Esophagus squamous epithelium (tissue), 5 donors: ENCODE data around the gene SYCE3. TPM values are rescaled to one million over a fixed set of nuclear protein-coding genes. Genes with fewer than 3 reads are reported as not detected.

ENCODE experiments used
- DNase-seq: peaks from one replicate; lab custom pipeline; 2025; lab: John Stamatoyannopoulos, UW
- H3K27ac ChIP-seq, 4 donors: fragments of 200-600 bp; sonication (generic); one replicate each; pipeline ENCODE4 v1.5.1; 2016 to 2019; ENCODE audit warnings: mild to moderate bottlenecking in 1 of 4
- H3K27me3 ChIP-seq, 4 donors: fragments of 200-600 bp; sonication (generic); 1 replicate in 3 of 4; 2 replicates in 1 of 4; pipeline versions ENCODE4 v1.5.1 to v1.6.0; 2017 to 2021; ENCODE audit warnings: antibody characterized with exemption in 1 of 4
- H3K36me3 ChIP-seq, 3 donors: fragments of 200-600 bp; sonication (generic); one replicate each; pipeline ENCODE4 v1.5.1; 2016 to 2019
- H3K4me1 ChIP-seq, 3 donors: fragments of 200-600 bp; sonication (generic); one replicate each; pipeline ENCODE4 v1.5.1; 2017 to 2019
- H3K4me3 ChIP-seq, 4 donors: fragments of 200-600 bp; sonication (generic); 1 replicate in 3 of 4; 2 replicates in 1 of 4; pipeline ENCODE4 v1.5.1; 2016 to 2019; ENCODE audit warnings: mild to moderate bottlenecking in 2 of 4, moderate library complexity in 1 of 4
- H3K9me3 ChIP-seq, 3 donors: fragments of 200-600 bp; sonication (generic); one replicate each; pipeline ENCODE4 v1.5.1; 2016 to 2019
- POLR2A ChIP-seq, 4 donors: fragments of 450-650 bp; IDR thresholded peaks; one replicate each; pipeline ENCODE4 v1.6.1; 2017; ENCODE audit warnings: antibody characterized with exemption in 4 of 4, mild to moderate bottlenecking in 4 of 4, moderate library complexity in 3 of 4
- WGBS, 2 donors: methylation state at CpG; one replicate each; pipeline ENCODE4 v1.1.5; 2018; 5-methylcytosine and 5-hydroxymethylcytosine counted together
- intact Hi-C: fragments of 100-400 bp; cut with DNase I; formaldehyde crosslinking; loops from one replicate; pipeline ENCODE4 v1.15.0; 2022
- total RNA-seq, 4 donors: library from RNA; depleted of rRNA; stranded (reverse); fragments of >200 nt; gene quantifications; one replicate each; pipeline ENCODE4 v1.1.0, GENCODE V29; 2016
- TF ChIP-seq, protein P1 (sequence below), 6 experiments: fragments of 450-650 bp in 4 of 6; fragments of 200-600 bp in 2 of 6; sonication (generic) in 2 of 6; IDR thresholded peaks; one replicate each; pipeline ENCODE4 v1.5.1; 2016 to 2019; ENCODE audit warnings: antibody characterized with exemption in 6 of 6, mild to moderate bottlenecking in 4 of 6, moderate library complexity in 4 of 6
- donor health status: DM: yes; HTN: yes; CAD: no.

SYCE3 gene
- total RNA-seq, 4 donors from 2014 or later = 1.8 TPM; not detected in 3

- 76 to 78% methylated on average over 5 to 8 of the region's 18 CpGs for WGBS, 2 donors
- intact Hi-C loops = no loop called here
- Histone ChIP-seq H3K9me3 (no peaks in the 10 kb centered on the region), H3K36me3 (no peaks in the 10 kb centered on the region), H3K4me1 (peaks cover 0 to 6% (median 0%) of the 10 kb centered on the region in 3 donors), H3K4me3 (no peak overlapping the region), H3K27me3 (peaks cover 0 to 86% (median 0%) of the 10 kb centered on the region in 4 donors), H3K27ac (no peak overlapping the region)
- no peak for DNase-seq
- TF ChIP-seq, protein P1, sequence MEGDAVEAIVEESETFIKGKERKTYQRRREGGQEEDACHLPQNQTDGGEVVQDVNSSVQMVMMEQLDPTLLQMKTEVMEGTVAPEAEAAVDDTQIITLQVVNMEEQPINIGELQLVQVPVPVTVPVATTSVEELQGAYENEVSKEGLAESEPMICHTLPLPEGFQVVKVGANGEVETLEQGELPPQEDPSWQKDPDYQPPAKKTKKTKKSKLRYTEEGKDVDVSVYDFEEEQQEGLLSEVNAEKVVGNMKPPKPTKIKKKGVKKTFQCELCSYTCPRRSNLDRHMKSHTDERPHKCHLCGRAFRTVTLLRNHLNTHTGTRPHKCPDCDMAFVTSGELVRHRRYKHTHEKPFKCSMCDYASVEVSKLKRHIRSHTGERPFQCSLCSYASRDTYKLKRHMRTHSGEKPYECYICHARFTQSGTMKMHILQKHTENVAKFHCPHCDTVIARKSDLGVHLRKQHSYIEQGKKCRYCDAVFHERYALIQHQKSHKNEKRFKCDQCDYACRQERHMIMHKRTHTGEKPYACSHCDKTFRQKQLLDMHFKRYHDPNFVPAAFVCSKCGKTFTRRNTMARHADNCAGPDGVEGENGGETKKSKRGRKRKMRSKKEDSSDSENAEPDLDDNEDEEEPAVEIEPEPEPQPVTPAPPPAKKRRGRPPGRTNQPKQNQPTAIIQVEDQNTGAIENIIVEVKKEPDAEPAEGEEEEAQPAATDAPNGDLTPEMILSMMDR (IDR thresholded peaks at IDR 0.05) = no peak
Measured at GRCh38 chr22:50606946-50607658, 44.4 kb upstream of the SYCE3 start.

DNA sequence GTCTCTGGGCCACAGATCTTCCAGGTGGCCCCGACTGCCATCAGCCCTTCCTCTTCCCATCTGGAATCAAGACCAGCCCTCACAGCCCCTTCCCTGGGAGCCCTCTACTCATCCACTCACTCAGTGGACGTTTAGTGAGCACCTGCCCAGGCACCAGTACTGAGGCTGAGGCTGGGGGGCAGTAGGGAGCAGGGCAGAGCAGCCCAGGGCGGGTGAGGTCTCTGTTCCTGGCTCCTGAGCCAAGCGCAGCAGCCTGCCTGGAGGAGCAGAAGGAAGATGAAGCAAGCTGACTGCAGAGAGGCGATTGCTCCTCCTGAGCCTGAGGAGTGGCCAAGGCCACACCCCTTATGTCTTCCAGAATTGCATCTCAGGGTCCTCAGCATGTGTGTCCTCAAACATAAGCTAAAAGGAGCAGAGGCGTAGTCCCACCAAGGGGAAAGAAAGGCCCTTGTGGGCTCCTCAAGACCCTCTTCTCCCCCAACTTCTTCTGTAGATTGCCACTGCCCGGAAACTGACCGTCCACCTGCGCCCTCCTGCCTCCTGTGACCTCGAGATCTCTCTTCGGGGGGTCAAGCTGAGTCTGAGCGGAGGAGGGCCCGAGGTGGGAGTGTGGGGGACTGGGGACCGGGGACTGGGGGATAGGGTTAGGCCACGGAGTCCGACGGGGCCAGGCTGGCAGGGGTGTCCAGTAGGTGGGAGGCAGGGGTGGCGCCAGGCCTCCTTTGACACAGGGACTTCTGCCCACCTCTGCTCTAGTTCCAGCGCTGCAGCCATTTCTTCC, 43.6 kb upstream of the SYCE3 start:
- Histone ChIP-seq H3K4me1 (peaks cover 0 to 6% (median 0%) of the 10 kb centered on the region in 3 donors), H3K27me3 (peaks cover 0 to 86% (median under 1%) of the 10 kb centered on the region in 4 donors), H3K36me3 (no peaks in the 10 kb centered on the region), H3K9me3 (no peaks in the 10 kb centered on the region), H3K4me3 (no peak overlapping the region), H3K27ac (no peak overlapping the region)
- TF ChIP-seq POLR2A (IDR thresholded peaks at IDR 0.05) = no peak
- TF ChIP-seq, protein P1 (IDR thresholded peaks at IDR 0.05) = no peak
- 61 to 95% methylated on average over 4 to 7 of the region's 19 CpGs for WGBS, 2 donors
- intact Hi-C loops = no loop called here
- no peak for DNase-seq

GRCh38 chr22:50605613-50606074, 42.9 kb upstream of the SYCE3 start:
- no peak for DNase-seq
- intact Hi-C loops = no loop called here
- no peaks in the 10 kb centered on the region for H3K36me3 ChIP-seq
- H3K4me1 ChIP-seq = peaks cover 0 to 12% (median 7%) of the 10 kb centered on the region in 3 donors
- WGBS, 2 donors = no CpG with 5 or more reads among the region's 20 CpGs
- no peak overlapping the region for H3K4me3 ChIP-seq
- H3K27ac ChIP-seq = no peak overlapping the region
- TF ChIP-seq POLR2A (IDR thresholded peaks at IDR 0.05) = no peak
- TF ChIP-seq, protein P1 (IDR thresholded peaks at IDR 0.05) = no peak
- peaks cover 0 to 88% (median 2%) of the 10 kb centered on the region in 4 donors for H3K27me3 ChIP-seq
- no peaks in the 10 kb centered on the region for H3K9me3 ChIP-seq

DNA sequence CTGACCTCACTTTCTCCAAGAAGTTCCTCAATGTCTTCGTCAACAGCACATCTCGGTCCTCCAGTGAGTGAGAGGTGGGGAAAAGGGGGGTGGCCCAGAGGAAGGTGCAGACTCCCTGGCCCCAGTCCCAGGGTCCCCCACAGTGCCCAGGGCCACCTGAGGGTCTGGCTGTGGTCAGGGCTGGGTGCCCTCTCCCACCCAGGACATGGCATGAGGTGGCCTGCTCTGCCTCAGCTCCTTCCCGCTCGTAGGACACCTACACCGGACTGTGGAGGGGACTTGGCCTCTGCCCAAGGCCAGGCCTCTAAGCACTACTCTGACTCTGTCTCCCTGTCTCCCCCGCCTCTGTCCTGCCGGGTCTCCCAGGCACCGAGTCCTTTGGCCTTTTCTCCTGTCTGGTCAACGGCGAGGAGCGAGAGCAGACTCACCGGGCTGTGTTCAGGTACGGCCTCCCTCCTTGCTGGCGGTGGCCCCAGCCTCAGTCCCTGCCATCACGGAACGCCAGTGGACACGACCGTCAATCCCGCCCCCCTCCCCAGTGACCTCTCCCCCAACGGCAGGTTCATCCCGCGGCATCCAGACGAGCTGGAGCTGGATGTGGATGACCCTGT, 42.4 kb upstream of the SYCE3 start:
- H3K36me3 ChIP-seq = no peaks in the 10 kb centered on the region
- intact Hi-C loops = no loop called here
- H3K4me1 ChIP-seq = peaks cover 0 to 16% (median 12%) of the 10 kb centered on the region in 3 donors
- H3K9me3 ChIP-seq = no peaks in the 10 kb centered on the region
- DNase-seq = no peak
- no peak for TF ChIP-seq POLR2A (IDR thresholded peaks at IDR 0.05)
- TF ChIP-seq, protein P1 (IDR thresholded peaks at IDR 0.05) = no peak
- WGBS, 2 donors = 88% methylated on average over 2 of the region's 23 CpGs; no CpG with 5 or more reads in 1 of the 2 donors
- peaks cover 0 to 88% (median 2%) of the 10 kb centered on the region in 4 donors for H3K27me3 ChIP-seq
- no peak overlapping the region for H3K27ac ChIP-seq
- H3K4me3 ChIP-seq = no peak overlapping the region
